HuH-7.5 (cell line): ENCODE results near the gene NAALADL2.

ENCODE experiments used
- DNase-seq: peaks from one replicate; pipeline ENCODE4 v3.0.0; 2011; ENCODE audit warnings: low spot score

NAALADL2 gene

DNA sequence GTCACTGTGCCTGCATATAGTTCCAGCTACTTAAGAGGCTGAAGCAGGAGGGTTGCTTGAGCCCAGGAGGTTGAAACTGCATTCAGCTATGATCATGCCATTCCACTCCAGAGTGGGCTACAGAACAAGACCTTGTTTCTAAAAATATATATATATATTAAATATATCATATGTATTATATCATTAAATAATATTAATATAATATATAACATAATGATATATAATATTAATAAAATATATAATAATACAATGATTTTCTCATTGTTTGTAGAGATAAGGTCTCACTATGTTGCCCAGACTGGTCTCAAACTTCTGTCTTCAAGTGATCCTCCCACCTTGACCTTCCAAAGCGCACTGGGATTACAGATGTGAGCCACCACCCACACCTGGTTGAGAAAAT, 101.8 kb downstream of the NAALADL2 start:
- no peak for DNase-seq

DNA sequence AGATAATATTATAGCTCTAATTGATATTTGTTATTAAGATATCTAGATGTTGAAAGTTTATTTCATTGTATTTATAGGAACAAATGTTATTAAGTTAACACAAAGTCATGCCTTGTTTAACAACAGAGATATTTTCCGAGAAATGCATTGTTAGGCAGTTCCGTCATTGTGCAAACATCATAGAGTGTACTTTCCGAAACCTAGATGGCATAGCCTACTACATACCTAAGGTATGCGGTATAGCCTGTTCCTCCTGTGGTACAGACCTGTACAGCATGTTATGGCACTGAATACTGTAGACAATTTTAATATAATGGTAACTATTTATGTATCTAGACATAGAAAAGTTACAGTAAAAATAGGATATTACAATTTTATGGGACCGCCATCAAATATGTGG, 114.3 kb downstream of the NAALADL2 start:
- no peak for DNase-seq

DNA sequence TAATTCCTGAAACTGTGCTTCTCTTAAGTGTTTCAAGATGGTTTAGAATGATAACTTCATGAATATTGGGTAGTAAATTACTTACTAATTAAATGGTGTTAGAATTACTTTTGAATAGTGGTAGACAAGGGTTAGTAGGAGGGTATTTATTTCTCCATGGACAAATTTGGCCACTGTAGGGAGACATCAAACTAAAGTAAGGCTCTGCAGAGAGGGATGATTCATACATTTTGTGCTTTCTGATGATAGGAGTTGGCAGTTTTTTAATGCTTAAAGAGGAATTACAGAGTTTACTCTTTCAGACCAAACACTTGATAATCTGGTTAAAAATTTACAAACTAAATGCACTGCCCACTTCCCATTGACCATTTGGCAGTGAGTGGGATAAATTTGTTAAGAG, 127.6 kb downstream of the NAALADL2 start:
- DNase-seq, result no peak

DNA sequence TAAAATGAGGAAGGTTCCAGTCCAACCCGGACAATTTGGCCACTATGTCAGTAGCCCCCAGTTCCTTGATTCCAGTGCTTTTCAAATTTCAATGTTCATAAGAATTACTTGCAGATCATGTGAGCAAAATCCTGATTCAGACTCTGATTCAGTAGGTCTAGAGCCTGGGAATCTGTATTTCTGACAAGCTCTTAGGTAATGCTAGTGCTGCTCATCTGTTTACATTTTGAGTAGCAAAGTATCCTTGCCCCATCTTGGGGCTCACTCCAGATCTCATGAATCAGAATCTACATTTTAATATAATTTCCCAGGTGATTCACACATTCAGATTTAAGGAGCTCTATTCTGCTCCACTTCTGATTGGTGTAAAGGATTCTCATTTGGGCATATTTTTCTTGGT, 142.0 kb downstream of the NAALADL2 start:
- no peak for DNase-seq

- DNase-seq, result no peak
Observed at GRCh38 chr3:175002732-175003143, 143.6 kb downstream of the NAALADL2 start.

DNA sequence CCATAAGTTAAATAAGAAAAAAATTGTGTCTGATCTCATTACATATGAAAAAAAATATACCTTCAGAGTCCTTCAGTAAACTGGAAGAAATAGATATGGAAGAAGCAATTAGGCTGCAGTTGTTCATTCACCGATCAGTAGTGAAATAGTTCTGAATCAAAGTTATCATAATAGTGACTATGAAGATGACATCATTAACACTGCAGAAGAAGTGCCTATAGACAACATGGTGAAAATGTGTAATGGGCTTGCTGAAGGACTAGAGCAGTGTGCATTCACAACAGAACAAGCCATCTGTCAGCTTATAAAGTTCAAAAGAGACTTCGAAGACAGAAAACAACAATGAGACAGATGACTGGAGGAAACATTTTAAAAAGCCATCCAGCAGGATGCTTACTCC, 144.5 kb downstream of the NAALADL2 start:
- no peak for DNase-seq

- no peak for DNase-seq
Observed at GRCh38 chr3:175005193-175005592, 146.1 kb downstream of the NAALADL2 start.

- no peak for DNase-seq
Observed at GRCh38 chr3:175005881-175006280, 146.7 kb downstream of the NAALADL2 start.

GRCh38 chr3:175007306-175007705, 148.2 kb downstream of the NAALADL2 start:
- no peak for DNase-seq

- no peak for DNase-seq
Observed at GRCh38 chr3:175009295-175009694, 150.2 kb downstream of the NAALADL2 start.

DNA sequence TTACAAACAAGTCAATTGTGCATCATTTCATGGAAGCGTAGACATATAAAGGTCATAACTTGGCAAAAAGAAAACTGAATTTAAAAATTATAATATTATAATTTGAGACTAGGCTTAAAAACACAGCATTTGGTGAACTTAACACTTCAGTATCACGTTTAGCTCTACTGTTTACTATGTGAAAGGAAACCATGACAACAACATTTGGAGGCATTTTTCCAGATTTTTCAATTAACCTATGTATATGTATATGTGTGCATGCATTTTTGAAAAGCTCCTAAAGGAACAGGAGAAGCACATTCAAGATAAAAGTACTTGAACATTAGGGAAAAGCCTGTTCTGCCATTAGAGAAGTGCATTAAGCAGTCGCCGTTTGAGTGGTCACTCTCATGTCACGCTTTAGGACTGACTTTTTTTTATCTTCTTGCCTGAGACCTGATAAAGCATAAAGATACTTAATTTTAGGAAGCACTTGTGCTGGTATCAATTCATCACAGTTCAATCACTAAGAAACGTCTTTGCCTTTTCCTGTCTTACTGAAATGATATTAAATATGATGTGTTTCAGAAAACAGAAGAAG, 156.0 kb downstream of the NAALADL2 start:
- DNase-seq, result no peak

GRCh38 chr3:175018946-175019727, 160.0 kb downstream of the NAALADL2 start:
- DNase-seq, result no peak

- DNase-seq, result no peak
Observed at GRCh38 chr3:175020101-175020500, 161.0 kb downstream of the NAALADL2 start.

- no peak for DNase-seq
Observed at GRCh38 chr3:175029828-175030227, 170.7 kb downstream of the NAALADL2 start.

DNA sequence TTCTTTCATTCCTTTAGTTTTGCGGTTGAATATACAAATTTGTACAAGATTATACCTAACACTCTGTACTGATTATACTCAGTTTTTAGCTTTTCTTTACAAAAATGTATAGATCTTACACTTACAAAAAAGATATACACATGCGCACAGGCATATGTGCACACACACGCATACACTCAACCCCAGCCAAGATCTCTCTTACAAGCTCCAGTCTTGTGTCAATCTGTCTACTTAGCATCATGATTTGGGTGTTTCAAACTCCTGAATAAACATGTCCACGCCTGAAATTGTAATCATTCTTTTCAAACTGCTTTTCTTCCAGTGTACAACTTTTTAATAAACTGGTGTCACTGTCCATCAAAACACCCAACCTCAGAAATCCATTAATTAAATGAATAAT, 180.7 kb downstream of the NAALADL2 start:
- DNase-seq, result no peak

DNA sequence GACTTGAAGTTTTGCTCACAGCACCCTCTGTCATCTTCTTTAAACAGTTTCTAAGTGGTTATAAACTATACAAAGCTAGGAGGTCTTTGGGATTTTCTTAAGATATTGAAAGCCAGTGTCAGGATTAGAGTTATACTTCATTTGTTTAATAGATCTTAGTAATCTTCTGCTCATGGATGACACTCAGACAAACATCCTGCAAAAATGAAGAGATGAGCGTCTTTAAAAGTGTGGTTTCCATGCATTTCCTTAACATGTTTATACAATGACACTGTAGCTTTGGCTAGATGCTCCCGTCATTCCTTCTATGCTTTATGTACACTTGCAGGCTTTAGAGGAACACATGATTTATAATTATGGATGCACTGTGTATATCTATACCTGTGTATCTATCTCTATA, 182.2 kb downstream of the NAALADL2 start:
- no peak for DNase-seq

DNA sequence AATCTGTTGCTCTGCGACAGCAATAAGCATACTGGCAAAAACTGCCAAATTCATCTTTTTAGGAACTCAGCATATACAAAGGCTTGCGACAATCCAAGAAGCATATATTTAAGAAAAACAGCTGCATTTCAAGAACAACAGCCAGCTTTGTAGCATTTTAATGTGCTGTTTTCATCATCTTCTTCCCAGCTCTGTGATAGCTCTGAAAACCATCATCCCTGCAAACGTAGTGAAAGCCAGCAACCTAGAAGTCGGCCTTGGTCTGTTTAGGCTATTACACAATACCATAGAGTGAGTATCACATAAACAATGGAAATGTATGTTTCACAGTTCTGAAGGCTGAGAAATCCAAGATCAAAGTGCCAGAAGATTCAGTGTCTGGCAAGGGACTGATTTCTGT, 187.5 kb downstream of the NAALADL2 start:
- DNase-seq, result no peak

- no peak for DNase-seq
Observed at GRCh38 chr3:175047786-175048185, 188.7 kb downstream of the NAALADL2 start.

GRCh38 chr3:175057401-175057800, 198.3 kb downstream of the NAALADL2 start:
- DNase-seq, result no peak

- DNase-seq, result no peak
Observed at GRCh38 chr3:175059788-175060187, 200.7 kb downstream of the NAALADL2 start.

- DNase-seq, result no peak
Observed at GRCh38 chr3:175065497-175065896, 206.4 kb downstream of the NAALADL2 start.

DNA sequence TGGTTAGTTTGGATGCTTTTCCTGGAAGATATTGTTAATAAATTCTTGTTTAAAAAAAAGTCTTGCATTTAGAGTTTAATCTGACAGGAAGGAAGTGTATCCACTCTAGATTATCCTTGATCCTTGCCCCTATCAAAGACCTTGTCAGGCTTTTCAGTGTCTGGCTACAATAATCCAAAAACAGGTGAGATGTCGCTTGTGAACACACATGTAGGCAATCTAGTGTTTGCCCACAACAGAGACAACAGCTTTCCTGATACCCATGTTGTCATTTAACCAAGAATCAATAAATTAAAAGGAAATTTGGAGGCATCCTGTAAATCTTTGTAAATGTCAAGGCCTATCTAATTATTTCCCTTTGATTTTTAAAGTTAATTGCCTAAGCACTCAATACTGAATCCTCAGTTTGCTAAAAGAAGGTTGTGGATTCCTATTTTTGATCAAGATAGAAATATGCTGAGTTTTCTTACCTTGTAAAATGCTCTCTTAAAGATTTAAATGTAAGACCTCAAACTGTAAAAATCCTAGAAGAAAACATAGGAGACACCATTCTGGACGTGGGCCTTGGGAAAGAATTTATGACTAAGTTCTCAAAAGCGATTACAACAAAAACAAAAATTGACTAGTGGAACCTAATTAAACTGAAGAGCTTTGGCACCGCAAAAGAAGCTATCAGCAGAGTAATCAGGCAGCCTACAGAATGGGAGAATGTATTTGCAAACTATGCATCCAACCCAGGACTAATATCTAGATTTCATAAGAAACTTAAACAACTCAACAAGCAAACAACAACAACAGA, 207.7 kb downstream of the NAALADL2 start:
- DNase-seq, result no peak

DNA sequence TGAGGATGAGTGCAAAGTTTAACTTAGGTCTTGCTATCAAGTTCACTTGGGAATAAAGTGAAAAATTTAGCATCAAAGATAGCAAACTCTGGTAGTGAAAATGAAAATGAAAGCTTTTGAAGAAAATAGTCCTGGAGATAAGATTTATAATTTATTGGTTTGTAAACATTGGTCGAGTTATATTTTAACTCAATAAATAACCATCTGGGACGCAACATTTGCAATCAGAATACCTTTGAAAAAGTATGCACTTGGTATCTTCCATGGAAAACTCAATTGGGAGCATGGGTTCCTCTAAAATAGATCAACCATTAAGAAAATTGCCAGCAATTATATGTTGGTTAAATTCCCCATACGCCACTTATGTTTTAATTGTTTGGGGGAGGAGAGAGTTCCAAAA, 209.5 kb downstream of the NAALADL2 start:
- DNase-seq, result no peak
